Vagina (tissue), 2 donors: ENCODE results near the gene RHEBL1. TPM values are rescaled to one million over a fixed set of nuclear protein-coding genes. Genes with fewer than 3 reads are reported as not detected.

Experiments
- DNase-seq, 2 donors: peaks; one replicate each; pipeline ENCODE4 v3.0.0-alpha.2; 2017; ENCODE audit errors: extremely low spot score in 2 of 2
- H3K27ac ChIP-seq: fragments of 200-600 bp; sonication (generic); one replicate; pipeline ENCODE4 v1.5.1; 2019
- H3K27me3 ChIP-seq: fragments of 200-600 bp; sonication (generic); one replicate; pipeline ENCODE4 v1.5.1; 2019
- H3K36me3 ChIP-seq, 2 donors: fragments of 200-600 bp; sonication (generic); one replicate each; pipeline ENCODE4 v1.5.1; 2017 to 2019
- H3K4me1 ChIP-seq: fragments of 200-600 bp; sonication (generic); one replicate; pipeline ENCODE4 v1.5.1; 2019
- H3K4me3 ChIP-seq, 2 donors: fragments of 200-600 bp; sonication (generic); 1 replicate in 1 of 2; 2 replicates in 1 of 2; pipeline ENCODE4 v1.5.1; 2016 to 2019
- H3K9me3 ChIP-seq: fragments of 200-600 bp; sonication (generic); one replicate; pipeline ENCODE4 v1.5.1; 2019
- POLR2A ChIP-seq, 2 donors: fragments of 450-650 bp; IDR thresholded peaks; one replicate each; pipeline ENCODE4 v1.6.1; 2017; ENCODE audit warnings: antibody characterized with exemption in 2 of 2, mild to moderate bottlenecking in 2 of 2, moderate library complexity in 2 of 2
- POLR2AphosphoS5 ChIP-seq, 2 donors: sonication (generic); formaldehyde crosslinking; IDR thresholded peaks; one replicate each; pipeline ENCODE4 v1.9.0; 2017; ENCODE audit warnings: antibody characterized with exemption in 2 of 2, mild to moderate bottlenecking in 2 of 2, low read depth in 1 of 2; ENCODE audit not compliant: insufficient read depth in 1 of 2
- intact Hi-C: fragments of 100-400 bp; cut with DNase I; formaldehyde crosslinking; loops from one replicate; pipeline ENCODE4 v1.15.1; 2023
- total RNA-seq: library from RNA; depleted of rRNA; stranded (reverse); fragments of >200 nt; gene quantifications from one replicate; pipeline ENCODE4 v1.2.3, GENCODE V29; 2016
- TF ChIP-seq, protein P1 (sequence below), 3 experiments: fragments of 450-650 bp in 2 of 3; fragments of 200-600 bp in 1 of 3; sonication (generic) in 1 of 3; IDR thresholded peaks; one replicate each; pipeline ENCODE4 v1.5.1; 2017 to 2019; ENCODE audit warnings: antibody characterized with exemption in 3 of 3, mild to moderate bottlenecking in 2 of 3, moderate library complexity in 2 of 3

RHEBL1 gene
- total RNA-seq, 1 donor from 2014 or later: 1.7 TPM

DNA sequence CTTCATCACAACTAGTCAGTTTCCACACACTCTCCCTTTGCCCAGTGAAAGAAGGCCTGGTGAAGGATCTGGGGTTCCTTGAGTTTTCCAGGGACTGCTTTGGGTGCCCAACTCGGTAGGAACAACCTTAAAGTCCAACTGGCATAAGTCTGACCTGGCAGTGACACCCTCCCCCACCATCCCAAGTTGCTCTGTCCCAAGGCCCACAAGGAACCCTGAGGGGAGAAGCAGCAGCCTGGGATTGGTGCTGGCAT is 10.8 kb downstream of the RHEBL1 start:
- intact Hi-C loops: no loop called here
- peaks cover 0 to 9% of the 10 kb centered on the region in 2 donors for H3K36me3 ChIP-seq
- no peaks in the 10 kb centered on the region for H3K27me3 ChIP-seq
- peak overlapping the region; percentile 96 for H3K27ac ChIP-seq
- no peak for DNase-seq
- H3K9me3 ChIP-seq: no peaks in the 10 kb centered on the region
- TF ChIP-seq POLR2AphosphoS5 (IDR thresholded peaks at IDR 0.05; ENCODE audit: insufficient read depth in 1 of 2, low read depth in 1 of 2) (no peak), POLR2A (IDR thresholded peaks at IDR 0.05) (no peak)
- TF ChIP-seq, protein P1, sequence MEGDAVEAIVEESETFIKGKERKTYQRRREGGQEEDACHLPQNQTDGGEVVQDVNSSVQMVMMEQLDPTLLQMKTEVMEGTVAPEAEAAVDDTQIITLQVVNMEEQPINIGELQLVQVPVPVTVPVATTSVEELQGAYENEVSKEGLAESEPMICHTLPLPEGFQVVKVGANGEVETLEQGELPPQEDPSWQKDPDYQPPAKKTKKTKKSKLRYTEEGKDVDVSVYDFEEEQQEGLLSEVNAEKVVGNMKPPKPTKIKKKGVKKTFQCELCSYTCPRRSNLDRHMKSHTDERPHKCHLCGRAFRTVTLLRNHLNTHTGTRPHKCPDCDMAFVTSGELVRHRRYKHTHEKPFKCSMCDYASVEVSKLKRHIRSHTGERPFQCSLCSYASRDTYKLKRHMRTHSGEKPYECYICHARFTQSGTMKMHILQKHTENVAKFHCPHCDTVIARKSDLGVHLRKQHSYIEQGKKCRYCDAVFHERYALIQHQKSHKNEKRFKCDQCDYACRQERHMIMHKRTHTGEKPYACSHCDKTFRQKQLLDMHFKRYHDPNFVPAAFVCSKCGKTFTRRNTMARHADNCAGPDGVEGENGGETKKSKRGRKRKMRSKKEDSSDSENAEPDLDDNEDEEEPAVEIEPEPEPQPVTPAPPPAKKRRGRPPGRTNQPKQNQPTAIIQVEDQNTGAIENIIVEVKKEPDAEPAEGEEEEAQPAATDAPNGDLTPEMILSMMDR (IDR thresholded peaks at IDR 0.05): no peak
- H3K4me1 ChIP-seq: peaks cover 60% of the 10 kb centered on the region
- peak overlapping the region; percentile 96 to 98 for H3K4me3 ChIP-seq

DNA sequence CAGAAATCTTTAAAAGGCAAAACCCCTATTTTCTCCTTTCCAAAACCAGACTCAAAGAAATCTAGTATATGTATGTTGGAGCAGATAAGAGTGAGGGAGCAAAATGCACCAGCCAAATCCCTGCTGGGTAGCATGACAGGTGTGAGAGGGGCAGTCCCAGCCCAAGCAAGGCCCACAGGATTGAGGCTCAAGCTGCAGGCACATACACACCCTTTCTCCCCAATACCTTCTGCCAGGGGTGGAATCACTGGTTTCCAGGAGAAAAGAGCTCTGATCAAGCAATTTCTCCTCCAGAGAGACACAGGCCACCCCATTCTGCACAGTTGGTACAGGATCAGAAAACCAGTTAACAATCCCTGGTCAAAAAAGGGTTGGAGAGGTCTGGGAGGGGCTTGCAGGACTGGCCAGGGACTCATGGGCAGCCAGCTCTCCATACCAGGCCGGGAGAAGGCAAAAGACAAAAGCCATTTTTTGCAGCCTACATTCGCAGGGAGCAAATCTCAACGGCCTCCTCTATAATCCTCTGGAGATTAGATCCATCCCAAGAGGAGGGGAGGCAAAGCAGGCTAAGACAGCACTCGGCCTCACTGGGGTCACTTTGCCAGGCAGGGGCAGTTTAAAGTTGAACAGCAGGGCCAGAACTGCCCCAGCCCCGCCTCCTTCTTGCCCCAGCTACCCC is 11.3 kb downstream of the RHEBL1 start:
- Histone ChIP-seq H3K4me1 (peaks cover 60% of the 10 kb centered on the region), H3K36me3 (peaks cover 0 to 14% of the 10 kb centered on the region in 2 donors), H3K27ac (peak overlapping the region; percentile 96), H3K27me3 (no peaks in the 10 kb centered on the region), H3K4me3 (peak overlapping the region; percentile 96 to 98), H3K9me3 (no peaks in the 10 kb centered on the region)
- intact Hi-C loops: no loop called here
- TF ChIP-seq POLR2A (IDR thresholded peaks at IDR 0.05) (no peak), POLR2AphosphoS5 (IDR thresholded peaks at IDR 0.05; ENCODE audit: insufficient read depth in 1 of 2, low read depth in 1 of 2) (no peak)
- TF ChIP-seq, protein P1 (IDR thresholded peaks at IDR 0.05): no peak
- DNase-seq: no peak

DNA sequence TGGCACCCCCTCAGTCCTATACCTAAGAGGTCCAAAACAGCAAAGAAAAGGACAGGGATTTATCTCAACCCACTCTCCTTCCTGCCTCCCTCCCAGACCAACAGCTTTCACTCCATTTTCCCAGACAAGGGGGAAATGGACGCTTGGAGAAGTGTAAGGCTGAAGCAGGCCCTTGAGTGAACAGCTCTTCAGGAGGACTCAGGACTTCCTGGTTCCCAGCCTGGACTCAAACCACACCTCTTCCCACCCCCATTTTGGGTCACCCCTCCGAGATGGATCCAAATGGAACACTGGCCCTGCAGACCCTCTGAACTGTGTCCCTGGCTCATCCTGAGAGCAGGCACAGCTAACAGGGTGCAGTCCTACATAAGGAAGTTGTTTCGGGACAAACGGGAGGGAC is 11.9 kb downstream of the RHEBL1 start:
- Histone ChIP-seq H3K36me3 (peaks cover 0 to 19% of the 10 kb centered on the region in 2 donors), H3K4me3 (peak overlapping the region; percentile 96 to 98), H3K4me1 (peaks cover 60% of the 10 kb centered on the region), H3K27me3 (no peaks in the 10 kb centered on the region), H3K9me3 (no peaks in the 10 kb centered on the region), H3K27ac (peak overlapping the region; percentile 51)
- TF ChIP-seq, protein P1 (IDR thresholded peaks at IDR 0.05): no peak
- TF ChIP-seq POLR2AphosphoS5 (IDR thresholded peaks at IDR 0.05; ENCODE audit: insufficient read depth in 1 of 2, low read depth in 1 of 2): no peak
- TF ChIP-seq POLR2A (IDR thresholded peaks at IDR 0.05): no peak
- no peak for DNase-seq
- intact Hi-C loops: no loop called here

DNA sequence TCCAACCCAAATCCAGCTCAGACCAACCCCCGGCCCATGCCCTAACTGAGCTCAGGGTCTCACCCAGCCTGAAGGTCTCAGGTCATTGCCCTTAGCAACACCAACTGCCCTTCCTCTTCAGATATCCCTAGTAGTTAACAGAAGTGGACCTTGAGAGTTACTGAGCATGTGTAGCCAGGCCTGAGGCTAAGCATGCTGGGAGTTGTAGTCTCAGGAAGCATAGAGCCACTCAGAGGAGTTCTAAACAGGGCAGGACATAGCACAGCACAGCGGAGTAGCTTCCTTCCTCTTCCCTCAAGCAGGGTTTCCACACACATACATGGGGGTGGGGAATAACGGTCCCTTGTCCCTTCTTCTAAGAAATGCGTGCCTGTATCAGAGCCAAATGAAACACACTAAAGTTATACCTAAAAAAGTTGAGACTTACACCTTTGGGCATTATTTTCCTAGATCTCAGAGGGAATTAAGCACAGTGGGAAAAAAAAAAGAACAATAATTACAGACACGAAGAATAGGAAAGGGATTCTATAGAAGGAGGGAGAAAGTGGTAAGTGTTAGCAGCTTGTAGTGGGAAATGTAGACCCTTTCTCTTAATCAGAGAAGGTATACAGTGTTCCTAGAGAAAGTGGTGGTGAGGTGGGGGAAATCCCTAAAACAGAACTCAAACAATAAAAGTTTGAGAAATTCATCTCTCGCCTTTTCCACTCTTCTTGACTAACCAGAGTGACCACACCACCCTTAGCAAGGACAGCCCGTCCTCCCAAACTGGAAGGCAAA is 13.6 kb downstream of the RHEBL1 start:
- no peaks in the 10 kb centered on the region for H3K9me3 ChIP-seq
- TF ChIP-seq, protein P1 (IDR thresholded peaks at IDR 0.05): no peak
- TF ChIP-seq POLR2AphosphoS5 (IDR thresholded peaks at IDR 0.05; ENCODE audit: insufficient read depth in 1 of 2, low read depth in 1 of 2): peak in 1 of 2 donors; percentile 78
- TF ChIP-seq POLR2A (IDR thresholded peaks at IDR 0.05): no peak
- H3K27me3 ChIP-seq: no peaks in the 10 kb centered on the region
- intact Hi-C loops: no loop called here
- H3K27ac ChIP-seq: no peak overlapping the region
- DNase-seq: no peak
- H3K4me1 ChIP-seq: peaks cover 53% of the 10 kb centered on the region
- peak overlapping the region in 1 of 2 donors; percentile 98 for H3K4me3 ChIP-seq
- H3K36me3 ChIP-seq: peaks cover 0 to 36% of the 10 kb centered on the region in 2 donors

DNA sequence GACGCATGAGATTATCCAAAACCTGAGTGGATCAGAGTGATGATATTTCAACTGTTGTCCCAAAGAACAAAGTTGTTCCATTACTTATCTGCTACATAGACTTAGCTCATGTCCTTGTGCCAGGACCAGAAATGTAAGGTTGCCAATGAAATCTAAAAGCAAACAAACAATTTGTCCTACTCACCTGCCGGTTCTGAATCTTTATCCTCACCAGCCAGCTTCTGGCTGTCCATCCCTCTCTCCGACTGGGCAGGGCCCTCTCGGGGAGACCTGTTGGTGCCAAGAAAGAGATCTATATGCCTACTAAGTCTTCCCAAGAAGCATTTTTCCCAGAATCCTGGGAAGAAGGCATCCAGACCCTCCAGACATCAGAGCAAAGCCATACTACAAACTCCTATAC is 14.7 kb downstream of the RHEBL1 start:
- TF ChIP-seq POLR2AphosphoS5 (IDR thresholded peaks at IDR 0.05; ENCODE audit: insufficient read depth in 1 of 2, low read depth in 1 of 2): no peak
- no peak for TF ChIP-seq POLR2A (IDR thresholded peaks at IDR 0.05)
- no peak overlapping the region for H3K27ac ChIP-seq
- no peaks in the 10 kb centered on the region for H3K9me3 ChIP-seq
- H3K4me1 ChIP-seq: peaks cover 51% of the 10 kb centered on the region
- no peak for DNase-seq
- no peak overlapping the region for H3K4me3 ChIP-seq
- peaks cover 0 to 47% of the 10 kb centered on the region in 2 donors for H3K36me3 ChIP-seq
- intact Hi-C loops: no loop called here
- H3K27me3 ChIP-seq: no peaks in the 10 kb centered on the region
